Measurements from ENCODE around the gene PKP3.

Gene PKP3

DNA sequence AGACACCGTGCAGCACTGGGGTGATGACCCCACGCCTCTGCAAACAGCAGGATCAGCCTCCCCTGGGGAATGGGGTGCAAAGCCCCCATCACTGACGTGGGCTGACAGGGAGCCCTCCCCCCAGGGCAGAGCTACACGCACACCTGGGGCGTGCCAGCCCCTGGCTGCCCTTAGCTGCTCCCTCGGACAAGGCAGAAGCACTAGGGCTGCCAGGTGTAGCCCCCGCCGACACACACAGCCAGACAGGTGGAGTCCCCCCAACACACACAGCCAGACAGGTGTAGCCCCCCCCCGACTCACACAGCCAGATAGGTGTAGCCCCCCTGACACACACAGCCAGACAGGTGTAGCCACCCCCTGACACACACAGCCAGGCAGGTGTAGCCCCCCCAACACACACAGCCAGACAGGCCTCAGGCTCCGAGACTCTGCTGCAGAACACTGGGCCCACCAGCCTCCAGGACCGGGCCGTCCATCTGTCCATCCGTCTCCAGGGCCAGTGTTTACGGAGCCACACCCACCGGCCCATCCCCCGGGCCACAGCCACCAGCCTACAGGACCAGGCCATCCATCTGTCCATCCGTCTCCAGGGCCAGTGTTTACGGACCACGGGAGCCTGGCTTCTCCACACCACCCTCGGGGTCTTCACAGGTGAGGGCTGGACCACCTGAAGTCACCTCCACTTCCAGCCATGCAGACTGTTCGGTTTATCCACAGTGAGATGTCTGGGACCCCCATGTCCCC, 44.3 kb downstream of the PKP3 start:
- TF ChIP-seq POLR2AphosphoS5 (IDR thresholded peaks at IDR 0.05; ENCODE audit: low read depth, low read length): no peak
- no peak for TF ChIP-seq SIN3A (IDR thresholded peaks at IDR 0.05; ENCODE audit: borderline replicate concordance, insufficient read depth, low read length)
- no peak for TF ChIP-seq TAF1 (IDR thresholded peaks at IDR 0.05; ENCODE audit: borderline replicate concordance, insufficient read depth, low read length)
- TF ChIP-seq REST (IDR thresholded peaks at IDR 0.05; ENCODE audit: insufficient read depth in 1 of 2, low read depth in 2 of 2, low read length in 2 of 2): no peak
- TF ChIP-seq FOXP2 (optimal IDR thresholded peaks at IDR 0.05; ENCODE audit: borderline replicate concordance, extremely low read depth, extremely low read length, insufficient read depth): no peak

GRCh38 chr11:439315-440064, 45.5 kb downstream of the PKP3 start:
- no peak for TF ChIP-seq REST (IDR thresholded peaks at IDR 0.05; ENCODE audit: insufficient read depth in 1 of 2, low read depth in 2 of 2, low read length in 2 of 2)
- TF ChIP-seq POLR2AphosphoS5 (IDR thresholded peaks at IDR 0.05; ENCODE audit: low read depth, low read length): no peak
- TF ChIP-seq SIN3A (IDR thresholded peaks at IDR 0.05; ENCODE audit: borderline replicate concordance, insufficient read depth, low read length): no peak
- no peak for TF ChIP-seq TAF1 (IDR thresholded peaks at IDR 0.05; ENCODE audit: borderline replicate concordance, insufficient read depth, low read length)
- TF ChIP-seq FOXP2 (optimal IDR thresholded peaks at IDR 0.05; ENCODE audit: borderline replicate concordance, extremely low read depth, extremely low read length, insufficient read depth): no peak

DNA sequence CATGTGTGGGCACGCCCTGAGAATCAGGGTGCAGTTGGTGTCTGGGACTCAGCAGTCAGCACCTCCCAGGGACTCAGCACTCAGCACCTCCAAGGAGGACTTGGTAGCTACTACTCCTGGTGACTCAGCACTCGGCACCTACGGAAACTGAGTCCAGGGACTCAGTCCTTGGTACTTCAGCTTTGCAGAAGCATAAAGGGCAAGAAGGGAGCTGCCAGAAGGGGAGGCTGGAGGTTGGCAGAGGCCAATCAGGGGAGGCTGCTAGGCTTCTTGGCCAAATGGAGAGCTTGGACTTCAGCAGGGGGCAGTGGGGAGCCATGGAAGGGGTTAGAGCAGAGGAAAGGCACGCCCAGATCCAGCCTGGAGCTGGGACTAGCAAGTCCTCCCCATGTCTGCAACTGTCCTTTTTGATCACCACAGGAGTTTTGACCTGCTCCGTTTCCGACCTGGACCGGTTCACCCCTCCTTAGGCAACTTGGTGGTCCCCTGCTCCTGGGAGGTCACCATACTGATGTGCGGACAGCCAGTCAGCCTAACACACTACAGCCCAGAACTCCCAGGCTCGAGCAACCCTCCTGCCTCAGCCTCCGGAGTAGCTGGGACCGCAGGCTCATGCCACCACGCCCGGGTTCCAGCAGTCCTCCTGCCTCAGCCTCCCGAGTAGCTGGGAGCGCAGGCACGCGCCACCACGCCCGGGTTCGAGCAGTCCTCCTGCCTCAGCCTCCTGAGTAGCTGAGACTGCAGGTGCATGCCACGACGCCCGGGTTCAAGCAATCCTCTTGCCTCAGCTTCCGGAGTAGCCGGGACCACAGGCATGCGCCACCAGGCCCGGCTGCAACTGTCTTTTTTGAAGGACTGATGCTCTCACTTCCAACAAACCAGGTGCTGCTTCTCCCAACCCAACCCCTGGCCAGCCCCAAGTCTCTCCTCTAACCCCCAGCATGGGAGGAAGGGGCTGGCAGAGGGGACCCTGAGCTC, 46.3 kb downstream of the PKP3 start:
- TF ChIP-seq TAF1 (IDR thresholded peaks at IDR 0.05; ENCODE audit: borderline replicate concordance, insufficient read depth, low read length): no peak
- TF ChIP-seq REST (IDR thresholded peaks at IDR 0.05; ENCODE audit: insufficient read depth in 1 of 2, low read depth in 2 of 2, low read length in 2 of 2): no peak
- TF ChIP-seq POLR2AphosphoS5 (IDR thresholded peaks at IDR 0.05; ENCODE audit: low read depth, low read length): no peak
- TF ChIP-seq SIN3A (IDR thresholded peaks at IDR 0.05; ENCODE audit: borderline replicate concordance, insufficient read depth, low read length): no peak
- TF ChIP-seq FOXP2 (optimal IDR thresholded peaks at IDR 0.05; ENCODE audit: borderline replicate concordance, extremely low read depth, extremely low read length, insufficient read depth): no peak

GRCh38 chr11:441043-441417, 47.0 kb downstream of the PKP3 start:
- TF ChIP-seq SIN3A (IDR thresholded peaks at IDR 0.05; ENCODE audit: borderline replicate concordance, insufficient read depth, low read length): no peak
- no peak for TF ChIP-seq FOXP2 (optimal IDR thresholded peaks at IDR 0.05; ENCODE audit: borderline replicate concordance, extremely low read depth, extremely low read length, insufficient read depth)
- TF ChIP-seq TAF1 (IDR thresholded peaks at IDR 0.05; ENCODE audit: borderline replicate concordance, insufficient read depth, low read length): no peak
- TF ChIP-seq POLR2AphosphoS5 (IDR thresholded peaks at IDR 0.05; ENCODE audit: low read depth, low read length): no peak
- no peak for TF ChIP-seq REST (IDR thresholded peaks at IDR 0.05; ENCODE audit: insufficient read depth in 1 of 2, low read depth in 2 of 2, low read length in 2 of 2)
